IPS DF 19.7 (cell line): ENCODE results near the gene HSD17B13.
"Not testable (repeated sequence)": the region's sequence is repeated elsewhere in the genome, so short reads cannot be mapped to it uniquely, and the experiment has no call there.

Experiments
- DNase-seq: peaks from one replicate; pipeline ENCODE4 v3.0.0-alpha.2; 2013; ENCODE audit warnings: low read depth, low spot score

The HSD17B13 gene

DNA sequence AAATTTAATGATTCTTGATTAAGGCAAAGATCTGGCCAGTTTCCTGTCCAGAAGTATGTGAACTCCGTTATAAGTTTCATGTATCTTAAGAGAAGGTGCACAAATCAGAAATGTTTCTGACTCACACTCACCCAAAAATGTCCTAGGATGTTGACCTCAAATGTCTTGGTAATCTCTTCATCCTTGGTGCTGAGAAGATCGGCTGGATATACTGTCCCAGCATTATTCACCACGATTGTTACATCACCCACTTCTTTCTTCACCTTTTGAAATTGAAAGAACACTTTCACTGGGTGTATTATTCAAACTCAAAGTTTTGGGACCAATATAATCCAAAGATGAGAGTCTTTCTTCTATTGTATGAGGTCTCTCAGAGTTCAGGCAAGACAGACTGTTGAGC lies 5.7 kb downstream of the HSD17B13 start:
- no peak for DNase-seq

- not testable (repeated sequence) for DNase-seq
These were observed 7.7 kb downstream of the HSD17B13 start for GRCh38 chr4:87315000-87315399.

- DNase-seq, result no peak
These were observed 8.9 kb downstream of the HSD17B13 start for GRCh38 chr4:87313756-87314155.

GRCh38 chr4:87311684-87312083 lies 11.0 kb downstream of the HSD17B13 start:
- no peak for DNase-seq

DNA sequence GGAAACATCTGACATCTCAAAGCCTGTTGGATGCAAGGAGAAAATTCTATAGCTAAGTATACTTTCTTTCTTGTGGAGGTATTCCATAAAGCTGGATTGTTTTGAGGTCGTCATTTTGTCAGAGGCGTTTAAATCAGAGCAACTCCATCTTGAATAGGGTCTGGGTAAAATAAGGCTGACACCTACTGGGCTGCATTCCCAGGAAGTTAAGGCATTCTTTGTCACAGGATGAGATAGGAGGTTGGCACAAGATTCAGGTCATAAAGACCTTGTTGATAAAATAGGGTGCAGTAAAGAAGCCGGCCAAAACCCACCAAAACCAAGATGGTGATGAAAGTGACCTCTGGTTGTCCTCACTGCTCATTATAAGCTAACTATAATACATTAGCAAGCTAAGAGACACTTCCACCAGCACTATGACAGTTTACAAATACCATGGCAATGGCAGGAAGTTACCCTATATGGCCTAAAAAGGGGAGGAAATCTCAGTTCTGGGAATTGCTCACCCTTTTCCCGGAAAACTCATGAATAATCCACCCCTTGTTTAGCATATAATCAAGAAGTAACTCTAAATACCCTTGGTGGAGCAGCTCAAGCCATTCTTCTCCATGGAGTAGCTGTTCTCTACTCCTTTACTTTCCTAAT lies 11.9 kb downstream of the HSD17B13 start:
- DNase-seq, result no peak

DNA sequence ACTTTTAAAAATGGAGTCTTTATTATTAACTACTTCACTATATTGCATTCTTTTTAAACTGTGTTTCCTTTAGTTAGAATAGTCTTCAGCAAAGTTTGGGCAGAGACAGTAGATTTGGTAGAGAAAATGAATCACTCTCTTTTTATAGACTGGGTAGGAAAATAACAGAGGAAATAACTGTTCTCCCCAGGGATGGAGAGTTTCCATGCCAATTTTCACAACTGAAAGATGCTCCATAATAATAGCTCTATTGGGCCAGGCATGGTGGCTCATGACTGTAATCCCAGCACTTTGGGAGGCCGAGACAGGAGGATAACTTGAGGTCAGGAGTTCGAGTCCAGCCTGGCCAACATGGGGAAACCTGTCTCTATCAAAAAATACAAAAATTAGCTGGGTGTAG lies 13.1 kb downstream of the HSD17B13 start:
- DNase-seq, result no peak

DNA sequence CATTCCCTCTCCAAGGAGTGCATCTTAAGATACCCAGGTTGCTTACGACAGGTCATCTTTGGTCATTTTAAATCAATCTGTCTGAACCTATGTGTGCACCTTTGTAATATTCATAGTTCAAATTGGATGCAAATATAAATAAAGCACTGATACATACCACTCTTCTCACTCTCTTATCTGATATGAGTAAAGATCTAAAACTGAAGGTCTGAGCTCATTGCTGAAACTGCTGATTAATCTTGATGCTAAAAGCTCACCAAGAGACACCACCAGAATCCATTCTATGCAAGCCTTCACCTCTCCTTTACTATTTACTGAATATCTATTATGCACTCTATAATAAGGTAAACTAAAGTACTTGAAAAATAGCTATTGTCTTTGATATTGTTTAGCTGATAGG lies 16.6 kb downstream of the HSD17B13 start:
- DNase-seq, result no peak

DNA sequence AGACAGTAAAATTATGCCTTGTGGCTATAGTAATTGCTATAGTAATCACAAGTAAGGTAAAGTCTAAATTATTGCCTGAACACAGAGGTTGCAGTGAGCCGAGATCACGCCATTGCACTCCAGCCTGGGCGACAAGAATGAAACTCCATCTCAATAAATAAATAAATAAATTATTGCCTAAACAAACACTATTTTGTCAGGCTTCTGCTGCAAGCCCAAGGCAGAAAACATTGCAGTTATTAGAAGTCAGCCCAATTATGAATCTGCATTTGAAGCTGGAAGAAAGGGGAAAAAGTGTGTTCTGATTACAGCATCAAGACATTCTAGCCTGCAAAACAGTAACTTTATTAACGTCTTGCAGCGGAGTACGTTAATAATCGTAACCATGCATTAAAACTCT lies 17.1 kb downstream of the HSD17B13 start:
- DNase-seq, result no peak

- no peak for DNase-seq
These were observed 17.8 kb downstream of the HSD17B13 start for GRCh38 chr4:87304745-87305432.

- no peak for DNase-seq
These were observed 22.8 kb downstream of the HSD17B13 start for GRCh38 chr4:87299898-87300297.

- no peak for DNase-seq
These were observed 24.3 kb downstream of the HSD17B13 start for GRCh38 chr4:87298362-87298761.

DNA sequence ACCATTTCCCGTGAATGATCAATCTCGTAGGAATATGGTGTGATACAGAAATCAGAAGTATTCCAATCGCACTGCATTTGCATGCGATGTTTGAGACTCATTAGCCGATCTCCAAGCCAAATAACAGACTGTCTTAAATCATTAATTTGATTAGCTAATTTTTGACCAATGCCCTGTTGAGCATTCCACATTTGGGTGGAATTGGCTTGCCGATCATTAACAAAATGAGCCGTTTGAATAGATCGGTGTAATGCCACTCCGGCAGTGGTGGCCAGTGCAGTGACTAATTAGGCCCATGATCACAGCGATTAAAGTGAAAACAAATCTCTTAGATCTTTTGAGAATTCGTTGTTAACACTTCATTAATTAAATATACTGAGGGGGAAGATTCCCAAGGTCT lies 27.8 kb downstream of the HSD17B13 start:
- not testable (repeated sequence) for DNase-seq

DNA sequence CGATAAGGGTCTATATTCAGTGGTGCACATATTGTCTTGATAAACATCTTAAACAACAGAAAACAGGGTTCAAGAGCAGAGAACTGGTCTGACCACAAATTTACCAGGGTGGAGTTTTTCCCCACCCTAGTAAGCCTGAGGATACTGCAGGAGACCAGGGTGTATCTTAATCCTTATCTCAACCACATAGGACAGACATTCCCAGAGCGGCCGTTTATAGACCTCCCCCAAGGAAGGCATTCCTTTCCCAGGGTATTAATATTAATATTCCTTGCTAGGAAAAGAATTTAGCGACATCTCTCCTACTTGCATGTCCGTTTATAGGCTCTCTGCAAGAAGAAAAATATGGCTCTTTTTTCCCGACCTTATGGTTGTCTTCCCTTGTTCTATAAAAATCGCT lies 28.8 kb downstream of the HSD17B13 start:
- DNase-seq, result not testable (repeated sequence)

DNA sequence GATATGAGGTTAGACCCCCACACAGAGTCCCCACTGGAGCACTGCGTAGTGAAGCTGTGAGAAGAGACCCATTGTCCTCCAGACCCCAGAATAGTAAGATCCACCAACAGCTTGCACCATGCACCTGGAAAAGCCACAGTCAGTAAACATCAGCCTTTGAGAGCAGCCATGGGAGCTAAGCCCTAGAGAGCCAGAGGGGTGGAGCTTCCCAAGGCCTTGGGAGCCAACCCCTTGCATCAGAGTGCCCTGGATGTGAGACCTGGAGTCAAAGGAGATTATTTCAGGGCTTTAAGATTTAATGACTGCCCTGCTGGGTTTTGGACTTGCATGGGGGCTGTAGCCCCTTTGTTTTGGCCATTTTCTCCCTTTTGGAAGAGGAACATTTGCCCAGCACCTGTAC lies 35.7 kb downstream of the HSD17B13 start:
- DNase-seq, result no peak

- DNase-seq, result not testable (repeated sequence)
These were observed 38.4 kb downstream of the HSD17B13 start for GRCh38 chr4:87284268-87284667.

DNA sequence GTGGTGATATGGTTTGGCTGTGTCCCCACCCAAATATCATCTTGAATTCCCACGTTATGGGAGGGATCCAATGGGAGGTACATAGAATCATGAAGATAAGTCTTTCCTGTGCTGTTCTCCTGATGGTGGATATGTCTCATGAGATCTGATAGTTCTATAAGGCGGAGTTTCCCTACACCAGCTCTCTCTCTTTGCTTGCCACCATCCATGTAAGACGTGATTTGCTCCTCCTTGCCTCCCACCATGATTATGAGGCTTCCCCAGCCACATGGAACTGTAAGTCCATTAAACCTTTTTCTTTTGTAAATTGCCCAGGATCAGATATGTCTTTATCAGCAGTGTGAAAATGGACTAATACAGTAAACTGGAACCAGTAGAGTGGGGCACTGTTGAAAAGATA lies 39.5 kb downstream of the HSD17B13 start:
- no peak for DNase-seq

- no peak for DNase-seq
These were observed 41.1 kb downstream of the HSD17B13 start for GRCh38 chr4:87281603-87282002.

GRCh38 chr4:87278335-87278794 lies 44.3 kb downstream of the HSD17B13 start:
- DNase-seq, result no peak

- DNase-seq, result no peak
These were observed 47.4 kb downstream of the HSD17B13 start for GRCh38 chr4:87275311-87275710.

GRCh38 chr4:87274803-87275202 lies 47.9 kb downstream of the HSD17B13 start:
- no peak for DNase-seq

- no peak for DNase-seq
These were observed 48.4 kb downstream of the HSD17B13 start for GRCh38 chr4:87274327-87274726.

GRCh38 chr4:87270825-87271224 lies 51.9 kb downstream of the HSD17B13 start:
- no peak for DNase-seq

- no peak for DNase-seq
These were observed 52.5 kb downstream of the HSD17B13 start for GRCh38 chr4:87270144-87270543.
